HFFc6 (cell line): ENCODE measurements around the gene NAPB. TPM values are rescaled to one million over a fixed set of nuclear protein-coding genes. Genes with fewer than 3 reads are reported as not detected.
A peak's percentile ranks its signal among the peaks of the same experiment; 100 is the strongest.

ENCODE experiments used
- DNase-seq: peaks from one replicate; pipeline ENCODE4 v3.0.0-alpha.2; 2018
- H3K27ac Mint-ChIP-seq: 2 replicates; pipeline ENCODE4 v1.8.0; 2020; ENCODE audit warnings: mild to moderate bottlenecking, mixed read lengths
- H3K27me3 Mint-ChIP-seq: 2 replicates; pipeline ENCODE4 v1.8.0; 2021; ENCODE audit warnings: mild to moderate bottlenecking, moderate library complexity, mixed read lengths; ENCODE audit not compliant: insufficient read depth
- H3K36me3 Mint-ChIP-seq: 2 replicates; pipeline ENCODE4 v1.8.0; 2021; ENCODE audit warnings: low read depth, mixed read lengths
- H3K4me1 Mint-ChIP-seq: 2 replicates; pipeline ENCODE4 v1.8.0; 2020; ENCODE audit warnings: low read depth, mixed read lengths
- H3K4me3 Mint-ChIP-seq: 2 replicates; pipeline ENCODE4 v1.8.0; 2020; ENCODE audit warnings: mild to moderate bottlenecking, moderate library complexity, mixed read lengths
- H3K9me3 Mint-ChIP-seq: 2 replicates; pipeline ENCODE4 v1.8.0; 2020; ENCODE audit warnings: mild to moderate bottlenecking, mixed read lengths
- total RNA-seq, 6 experiments: library from RNA; stranded (reverse); fragmentation: NEBNext Ultra II Directional; extraction: Animal tissue kit (Norgen Biotek cat#: 25700); gene quantifications; 2 replicates in 1 of 6; 3 replicates in 5 of 6; pipeline ENCODE4 v1.2.3, GENCODE V29; 2021
- TF ChIP-seq, protein P1 (sequence below): fragments of 200-600 bp; sonication (generic); IDR thresholded peaks from 2 replicates; pipeline ENCODE4 v1.5.0; 2021; ENCODE audit warnings: antibody characterized with exemption, mild to moderate bottlenecking

The NAPB gene
- total RNA-seq, 6 experiments from 2014 or later, result 4.1 to 5.9 (median 5.0) TPM

- Mint-ChIP-seq H3K9me3 (no peaks in the 10 kb centered on the region), H3K27me3 (peaks cover 14% of the 10 kb centered on the region), H3K4me1 (no peaks in the 10 kb centered on the region), H3K4me3 (no peak overlapping the region), H3K27ac (no peak overlapping the region), H3K36me3 (no peaks in the 10 kb centered on the region)
- TF ChIP-seq, protein P1, sequence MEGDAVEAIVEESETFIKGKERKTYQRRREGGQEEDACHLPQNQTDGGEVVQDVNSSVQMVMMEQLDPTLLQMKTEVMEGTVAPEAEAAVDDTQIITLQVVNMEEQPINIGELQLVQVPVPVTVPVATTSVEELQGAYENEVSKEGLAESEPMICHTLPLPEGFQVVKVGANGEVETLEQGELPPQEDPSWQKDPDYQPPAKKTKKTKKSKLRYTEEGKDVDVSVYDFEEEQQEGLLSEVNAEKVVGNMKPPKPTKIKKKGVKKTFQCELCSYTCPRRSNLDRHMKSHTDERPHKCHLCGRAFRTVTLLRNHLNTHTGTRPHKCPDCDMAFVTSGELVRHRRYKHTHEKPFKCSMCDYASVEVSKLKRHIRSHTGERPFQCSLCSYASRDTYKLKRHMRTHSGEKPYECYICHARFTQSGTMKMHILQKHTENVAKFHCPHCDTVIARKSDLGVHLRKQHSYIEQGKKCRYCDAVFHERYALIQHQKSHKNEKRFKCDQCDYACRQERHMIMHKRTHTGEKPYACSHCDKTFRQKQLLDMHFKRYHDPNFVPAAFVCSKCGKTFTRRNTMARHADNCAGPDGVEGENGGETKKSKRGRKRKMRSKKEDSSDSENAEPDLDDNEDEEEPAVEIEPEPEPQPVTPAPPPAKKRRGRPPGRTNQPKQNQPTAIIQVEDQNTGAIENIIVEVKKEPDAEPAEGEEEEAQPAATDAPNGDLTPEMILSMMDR, result no peak
- DNase-seq, result no peak
Measured at GRCh38 chr20:23341073-23341472, 80.2 kb downstream of the NAPB start.

DNA sequence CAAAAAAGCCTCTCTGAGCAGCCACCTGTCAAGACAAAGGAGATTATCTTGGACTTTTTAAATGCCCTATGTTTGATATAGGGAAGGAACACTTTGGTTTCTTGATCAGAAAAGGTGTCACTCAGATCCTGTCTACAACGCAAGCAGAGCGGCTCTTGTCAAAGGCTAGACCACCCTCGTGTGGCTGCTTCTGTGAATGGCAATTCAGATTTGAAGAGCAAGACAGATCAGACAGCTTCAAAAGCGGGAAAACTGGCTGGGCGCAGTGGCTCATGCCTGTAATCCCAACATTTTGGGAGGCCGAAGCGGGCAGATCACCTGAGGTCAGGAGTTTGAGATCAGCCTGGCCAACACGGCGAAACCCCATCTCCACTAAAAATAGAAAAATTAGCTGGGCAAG, 80.8 kb downstream of the NAPB start:
- no peaks in the 10 kb centered on the region for H3K4me1 Mint-ChIP-seq
- TF ChIP-seq, protein P1, result peak; percentile 77
- H3K27ac Mint-ChIP-seq, result no peak overlapping the region
- H3K36me3 Mint-ChIP-seq, result no peaks in the 10 kb centered on the region
- no peaks in the 10 kb centered on the region for H3K9me3 Mint-ChIP-seq
- peaks cover 14% of the 10 kb centered on the region for H3K27me3 Mint-ChIP-seq
- peak; percentile 53 for DNase-seq
- H3K4me3 Mint-ChIP-seq, result no peak overlapping the region

DNA sequence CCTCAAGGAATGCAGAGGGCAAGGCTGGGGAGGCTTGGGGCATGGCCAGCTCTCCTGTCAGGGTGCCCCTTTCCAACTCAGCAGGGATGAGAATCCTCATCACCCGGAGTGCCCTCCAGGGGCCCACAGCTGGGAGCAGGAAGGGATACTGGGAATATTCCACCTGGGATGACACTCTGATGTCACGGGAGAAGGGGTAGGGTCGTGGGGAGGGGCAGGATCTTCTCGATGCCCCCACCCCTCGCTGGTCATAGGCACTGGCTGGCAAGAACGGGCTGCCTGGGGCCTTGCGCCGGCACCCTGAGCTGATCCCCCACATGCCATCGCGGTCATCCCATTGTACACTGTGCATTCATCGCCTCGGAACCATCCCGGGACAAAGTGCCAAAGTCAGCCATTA, 81.3 kb downstream of the NAPB start:
- no peak for DNase-seq
- Mint-ChIP-seq H3K27me3 (peaks cover 16% of the 10 kb centered on the region), H3K4me3 (no peak overlapping the region), H3K9me3 (no peaks in the 10 kb centered on the region), H3K27ac (no peak overlapping the region), H3K4me1 (no peaks in the 10 kb centered on the region), H3K36me3 (no peaks in the 10 kb centered on the region)
- TF ChIP-seq, protein P1, result no peak

DNA sequence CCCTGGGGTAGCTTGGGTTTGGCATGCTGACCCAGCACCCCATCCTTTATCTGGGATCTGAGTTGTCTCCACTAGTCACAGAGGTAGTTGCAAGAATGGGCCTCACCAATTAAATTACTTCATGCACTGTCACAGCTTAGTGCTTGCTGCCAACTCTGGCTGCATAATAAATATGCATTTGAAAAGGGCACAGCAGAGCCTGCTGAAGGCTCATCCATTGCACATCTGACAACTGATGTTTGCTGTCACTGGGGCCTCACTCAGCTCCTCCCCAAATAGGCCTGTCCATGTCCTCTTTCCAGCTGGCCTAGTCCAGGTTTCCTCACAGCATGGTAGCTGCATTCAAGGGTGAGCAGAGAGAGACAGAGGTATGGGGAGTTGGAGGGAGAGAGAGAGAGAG, 84.0 kb downstream of the NAPB start:
- TF ChIP-seq, protein P1, result no peak
- no peak for DNase-seq
- H3K27me3 Mint-ChIP-seq, result peaks cover 12% of the 10 kb centered on the region
- H3K27ac Mint-ChIP-seq, result no peak overlapping the region
- no peaks in the 10 kb centered on the region for H3K4me1 Mint-ChIP-seq
- no peak overlapping the region for H3K4me3 Mint-ChIP-seq
- H3K9me3 Mint-ChIP-seq, result no peaks in the 10 kb centered on the region
- H3K36me3 Mint-ChIP-seq, result no peaks in the 10 kb centered on the region

DNA sequence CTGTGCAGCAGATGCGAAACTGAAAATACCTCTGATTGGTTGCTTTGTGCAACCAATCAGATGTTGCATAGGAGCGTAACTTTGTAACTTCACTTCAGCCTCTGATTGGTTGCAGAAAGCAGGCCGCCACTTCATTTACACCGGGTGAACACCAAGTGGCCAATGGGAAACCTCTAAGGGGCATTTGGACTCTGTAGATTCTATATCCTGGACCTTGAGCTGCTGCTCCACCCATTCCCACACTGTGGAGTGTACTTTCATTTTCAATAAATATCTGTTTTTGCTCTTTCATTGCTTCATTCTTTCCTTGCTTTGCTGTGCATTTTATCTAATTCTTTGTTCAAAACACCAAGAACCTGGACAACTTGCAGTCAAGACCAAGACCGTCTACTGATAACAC, 84.8 kb downstream of the NAPB start:
- Mint-ChIP-seq H3K36me3 (no peaks in the 10 kb centered on the region), H3K4me1 (no peaks in the 10 kb centered on the region), H3K9me3 (no peaks in the 10 kb centered on the region), H3K27ac (no peak overlapping the region), H3K27me3 (peaks cover 12% of the 10 kb centered on the region), H3K4me3 (no peak overlapping the region; the same call in 1 of the 2 replicates)
- TF ChIP-seq, protein P1, result no peak
- DNase-seq, result no peak

GRCh38 chr20:23335521-23335920, 85.8 kb downstream of the NAPB start:
- Mint-ChIP-seq H3K27me3 (peaks cover 8% of the 10 kb centered on the region), H3K4me1 (no peaks in the 10 kb centered on the region), H3K9me3 (no peaks in the 10 kb centered on the region)

More at GRCh38 chr20:23335521-23335920, 85.8 kb downstream of the NAPB start:
- TF ChIP-seq, protein P1, result no peak
- no peak for DNase-seq
- Mint-ChIP-seq H3K4me3 (no peak overlapping the region), H3K27ac (no peak overlapping the region), H3K36me3 (no peaks in the 10 kb centered on the region)
